Stimulated activated CD4-positive, alpha-beta T cell treated with anti-CD3 and anti-CD28 coated beads, Interleukin-4, amount 100 ng/mL, for 4 hours (primary cell): ENCODE data around the gene MOB3B.
A peak's percentile ranks its signal among the peaks of the same experiment; 100 is the strongest.

Experiments
- DNase-seq, 2 experiments: peaks; one replicate each; pipeline ENCODE4 v3.0.0-alpha.2; 2020

Gene MOB3B

DNA sequence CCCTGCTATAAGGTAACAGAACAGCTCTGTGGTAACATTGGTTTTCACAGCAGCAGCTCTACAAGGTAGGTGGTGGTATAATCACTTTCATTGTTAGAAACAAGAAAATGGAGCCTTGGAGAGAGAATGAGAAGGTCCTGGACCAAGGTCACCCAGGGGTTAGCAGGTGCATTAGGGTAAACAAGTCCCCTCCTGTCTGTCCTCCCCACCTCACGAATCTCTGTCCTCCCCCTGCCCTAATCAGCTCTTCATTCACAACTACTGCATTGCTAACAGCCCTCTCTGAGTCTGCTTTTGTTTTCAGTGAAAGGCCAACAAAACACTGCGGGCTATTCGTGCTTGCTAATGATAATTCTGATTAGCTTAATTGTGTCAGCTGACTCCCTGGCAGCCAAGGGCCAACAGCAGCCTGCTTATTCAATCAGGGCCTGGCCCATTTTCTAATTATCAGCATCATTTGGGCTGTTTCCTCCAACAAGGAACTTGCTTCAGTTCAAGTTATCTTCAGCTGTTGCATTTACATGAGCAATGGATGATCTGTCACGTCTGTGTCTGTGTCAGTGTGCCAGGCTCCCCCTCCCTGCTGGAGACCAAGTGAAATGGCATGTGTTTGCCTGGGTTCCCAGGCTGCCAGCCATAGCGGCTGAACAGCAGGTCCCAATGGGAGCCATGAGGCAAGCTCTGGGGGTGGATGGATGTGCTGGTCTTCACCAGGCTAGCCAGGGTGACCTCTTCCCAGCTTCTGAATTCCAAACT lies 176.0 kb downstream of the MOB3B start:
- no peak for DNase-seq

- no peak for DNase-seq
Measured at GRCh38 chr9:27353166-27353473, 176.5 kb downstream of the MOB3B start.

DNA sequence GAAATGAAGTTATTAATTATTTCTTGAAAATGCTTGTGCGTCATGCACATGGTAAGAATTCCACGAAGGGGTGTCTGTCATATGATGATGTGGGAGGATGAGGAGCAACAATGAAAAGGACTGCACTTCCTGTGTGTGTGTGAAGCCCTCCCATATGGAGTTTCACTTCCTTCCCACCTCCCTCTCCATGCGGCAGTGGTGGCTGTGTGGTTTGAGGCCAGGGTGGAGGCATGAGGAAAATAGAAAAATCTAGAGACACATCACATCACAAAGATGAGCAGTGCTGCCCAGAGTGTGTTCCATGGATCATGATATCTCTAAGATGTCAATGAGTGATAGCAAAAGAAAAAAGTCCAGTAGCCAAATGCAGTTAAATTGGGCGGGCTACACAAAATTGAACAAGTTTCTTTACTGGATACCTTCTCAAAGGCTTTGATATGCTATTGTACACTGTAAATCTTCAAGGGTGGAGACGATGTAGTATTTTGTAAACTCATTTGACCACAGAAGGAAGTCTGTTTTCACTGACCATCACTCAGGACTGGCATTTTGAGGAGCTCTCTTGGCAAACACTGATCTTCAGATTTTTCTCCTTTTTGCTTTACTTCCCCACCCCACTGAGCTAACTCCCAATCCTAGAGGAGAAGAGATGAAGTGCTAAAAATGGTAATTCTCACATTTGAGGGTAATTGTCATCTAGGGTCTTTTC lies 177.0 kb downstream of the MOB3B start:
- no peak for DNase-seq

DNA sequence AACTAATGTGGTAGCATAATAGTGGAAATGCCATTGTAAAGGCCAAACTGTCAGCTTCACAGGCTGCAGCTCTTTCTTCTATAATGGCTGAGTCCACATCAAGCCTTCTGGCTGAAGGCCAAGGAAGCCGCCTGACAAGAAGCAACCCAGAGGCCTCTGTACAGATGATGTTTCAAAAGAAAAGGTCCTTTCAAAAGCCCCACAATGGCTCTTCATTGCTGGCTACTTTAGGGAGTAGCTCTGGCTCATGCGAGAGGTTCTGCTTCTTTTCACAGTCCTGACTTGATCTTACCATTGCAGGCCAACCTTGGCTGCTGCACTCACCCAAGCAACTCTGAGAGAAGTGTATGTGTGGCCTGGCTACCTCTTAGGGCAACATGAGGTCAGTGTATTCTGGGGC lies 178.2 kb downstream of the MOB3B start:
- DNase-seq, result no peak

GRCh38 chr9:27350382-27350976 lies 179.1 kb downstream of the MOB3B start:
- DNase-seq, result no peak

GRCh38 chr9:27349698-27350080 lies 179.9 kb downstream of the MOB3B start:
- DNase-seq, result no peak

DNA sequence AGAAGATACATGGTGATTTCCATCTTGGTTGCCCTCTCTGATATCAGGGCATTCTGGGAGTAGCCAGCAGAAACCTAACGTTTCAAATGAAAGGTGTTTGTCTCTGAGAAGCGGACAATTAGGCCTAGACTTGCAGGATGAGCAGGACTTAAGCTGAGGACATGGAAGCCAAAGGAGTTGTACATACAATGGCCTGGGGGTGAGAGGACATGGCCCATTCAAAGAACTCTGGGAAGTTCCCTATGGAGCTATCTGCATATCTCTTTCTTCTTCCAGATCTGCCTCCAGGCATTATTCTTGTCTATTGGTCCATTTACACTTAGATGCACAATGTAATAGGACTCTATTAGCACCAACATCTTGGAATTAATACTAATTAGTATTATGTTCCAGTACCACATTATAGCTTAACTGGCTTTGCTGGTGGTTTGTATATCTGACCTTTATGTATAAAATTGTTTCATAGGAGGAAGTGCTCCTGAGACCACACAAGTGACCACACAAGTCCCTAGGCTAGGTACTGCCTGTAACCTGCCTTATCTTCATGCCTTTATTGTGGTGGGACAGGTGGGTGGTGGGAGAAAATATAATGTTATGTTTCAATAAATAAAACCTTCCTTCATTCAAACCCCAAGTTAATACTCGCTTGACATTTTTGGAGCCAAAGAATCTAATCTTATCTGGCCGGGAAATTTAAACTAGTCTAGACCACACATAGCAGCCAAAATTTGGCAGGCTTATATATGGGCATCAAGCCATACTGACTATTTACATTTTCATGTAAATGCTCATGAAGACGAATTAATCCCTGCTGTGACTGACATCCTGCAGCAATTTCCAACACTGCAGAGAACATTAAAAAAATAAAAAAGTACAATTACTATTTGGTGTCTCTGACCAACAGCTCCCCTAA lies 180.6 kb downstream of the MOB3B start:
- DNase-seq, result no peak

GRCh38 chr9:27347889-27348288 lies 181.7 kb downstream of the MOB3B start:
- DNase-seq, result no peak

GRCh38 chr9:27344776-27345175 lies 184.8 kb downstream of the MOB3B start:
- no peak for DNase-seq

DNA sequence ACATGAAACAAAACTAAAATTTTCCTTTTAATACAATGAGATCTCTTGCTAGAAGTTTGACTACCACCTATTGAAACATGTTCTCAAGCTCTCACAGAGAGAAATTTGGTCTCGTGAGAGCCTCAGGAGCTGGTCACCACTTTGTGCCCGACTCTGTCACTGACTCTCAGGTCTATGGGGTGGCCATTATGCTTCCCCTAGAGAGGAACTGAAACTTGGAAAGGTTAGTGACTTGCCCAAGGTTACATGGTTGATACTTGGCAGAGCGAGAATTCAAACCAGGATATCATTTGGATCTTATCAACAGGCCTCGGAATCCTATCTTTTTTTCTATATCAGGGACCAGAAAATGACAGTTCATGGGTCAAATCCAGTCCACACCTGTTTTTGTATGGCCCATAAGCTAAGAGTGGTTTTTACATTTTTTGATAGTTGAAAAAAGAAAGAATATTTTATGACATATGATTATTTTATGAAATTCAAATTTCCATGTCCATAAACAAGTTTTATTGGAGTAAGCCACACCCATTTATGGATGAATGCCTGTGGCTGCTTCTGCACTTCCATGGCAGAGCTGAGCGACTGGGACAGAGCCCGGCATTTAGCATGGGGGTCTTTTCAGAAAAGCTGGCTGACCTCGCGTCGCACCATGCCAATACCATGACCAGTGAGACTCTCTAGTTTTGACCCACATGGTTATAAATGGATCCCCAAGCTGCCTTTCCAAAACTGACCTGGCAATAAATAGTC lies 187.9 kb downstream of the MOB3B start:
- DNase-seq, result no peak

DNA sequence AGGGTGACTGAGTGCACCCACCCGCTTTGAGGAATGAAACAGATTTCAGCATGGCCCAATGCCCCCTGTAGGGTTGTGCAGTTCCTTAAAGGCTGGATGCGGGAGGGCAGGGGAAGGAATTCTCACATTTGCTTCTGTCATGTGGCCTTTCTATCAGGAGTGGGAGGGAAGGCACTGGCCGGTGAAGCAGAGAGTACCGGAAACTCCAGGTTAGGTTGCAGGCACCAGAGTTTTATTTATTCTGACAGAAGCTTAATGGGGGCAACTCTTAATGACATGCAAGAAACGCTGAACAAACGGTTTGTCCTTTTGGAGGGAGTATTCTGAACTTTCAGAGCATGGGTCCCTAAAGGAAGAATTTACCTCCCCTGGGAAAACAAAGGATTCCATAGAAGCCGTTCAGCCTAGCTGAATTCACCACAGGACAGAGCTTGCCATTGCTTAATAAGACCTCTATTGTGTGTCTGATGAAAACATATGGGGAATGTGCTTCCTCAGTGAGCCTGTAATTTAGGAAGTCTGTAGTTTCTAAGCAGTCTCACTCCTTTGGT lies 188.6 kb downstream of the MOB3B start:
- no peak for DNase-seq

DNA sequence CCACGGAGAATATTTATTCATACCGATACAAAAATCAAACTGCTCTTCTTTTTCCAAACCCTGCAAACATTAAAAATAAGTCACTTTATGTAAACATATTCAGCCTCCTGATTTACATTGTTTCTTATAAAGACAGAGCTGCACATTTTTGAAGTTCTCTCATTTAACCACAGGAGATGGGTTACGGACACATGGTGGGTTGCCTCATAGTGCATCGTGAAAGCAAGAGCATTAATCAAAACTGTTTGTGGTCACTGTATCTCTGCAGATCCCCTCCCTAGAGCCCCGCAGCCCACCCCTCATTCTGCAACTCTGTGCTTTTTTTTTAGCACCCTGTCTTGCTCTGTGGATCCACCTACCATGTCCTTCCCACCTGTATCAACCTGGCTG lies 189.3 kb downstream of the MOB3B start:
- no peak for DNase-seq

GRCh38 chr9:27339661-27340284 lies 189.8 kb downstream of the MOB3B start:
- DNase-seq, result no peak

DNA sequence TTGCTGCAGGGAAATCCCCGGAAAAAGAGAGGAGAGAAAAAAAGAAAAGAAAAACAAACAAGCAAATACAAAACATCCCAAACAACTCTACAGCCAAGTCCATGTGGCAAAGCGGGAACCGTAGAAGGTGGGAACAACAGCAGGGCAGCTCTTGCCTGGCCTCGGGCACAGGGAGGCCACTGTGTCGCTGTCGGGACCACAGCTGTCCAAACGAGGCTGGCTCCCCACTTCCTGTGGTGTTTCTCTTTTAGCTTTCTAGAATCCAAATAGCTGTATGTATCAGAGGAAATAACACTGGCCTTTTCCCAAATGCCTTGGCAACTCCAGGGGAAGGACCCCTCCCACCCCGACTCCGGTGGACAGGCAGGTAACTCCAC lies 191.1 kb downstream of the MOB3B start:
- DNase-seq, result no peak

- no peak for DNase-seq
Measured at GRCh38 chr9:27337833-27338526, 191.6 kb downstream of the MOB3B start.

DNA sequence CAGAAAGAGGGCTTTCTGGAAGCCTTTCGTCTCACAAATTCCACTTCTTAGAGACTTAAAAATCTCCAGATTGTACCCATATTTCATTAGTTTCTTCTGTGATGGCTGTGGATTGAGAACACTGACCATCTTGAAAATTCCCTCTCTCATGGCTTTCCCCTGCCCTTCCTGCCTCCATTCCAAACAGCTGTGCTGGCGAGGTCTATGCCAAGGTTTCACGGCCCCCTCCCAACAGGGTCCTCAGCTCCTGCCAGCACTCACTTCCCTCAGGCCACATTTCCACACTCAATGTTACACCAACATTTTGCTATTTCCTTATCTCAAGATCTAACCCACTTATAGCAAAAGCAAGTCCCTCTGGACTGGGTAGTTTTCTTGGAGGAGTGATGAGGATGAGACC lies 192.4 kb downstream of the MOB3B start:
- DNase-seq, result no peak

DNA sequence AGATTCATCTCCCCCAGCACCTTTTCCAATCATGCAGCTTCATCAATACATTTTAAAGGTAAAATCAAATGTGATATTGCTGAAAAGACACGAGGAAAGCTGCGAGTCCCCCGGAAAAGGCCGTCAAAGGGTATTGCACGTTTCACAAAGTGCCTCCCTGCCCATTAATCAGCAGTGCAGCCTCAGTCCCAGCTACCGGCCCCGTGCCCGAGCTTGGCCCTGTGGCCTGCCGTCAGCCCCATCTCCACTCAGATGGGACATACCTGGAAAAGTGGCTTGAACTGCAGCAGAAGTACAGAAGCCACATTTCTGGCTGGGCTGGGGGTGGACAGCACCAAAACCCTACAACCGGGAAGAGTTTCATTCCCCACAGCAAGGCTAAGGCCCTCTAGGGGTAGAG lies 192.8 kb downstream of the MOB3B start:
- no peak for DNase-seq

- no peak for DNase-seq
Measured at GRCh38 chr9:27336126-27336525, 193.5 kb downstream of the MOB3B start.

DNA sequence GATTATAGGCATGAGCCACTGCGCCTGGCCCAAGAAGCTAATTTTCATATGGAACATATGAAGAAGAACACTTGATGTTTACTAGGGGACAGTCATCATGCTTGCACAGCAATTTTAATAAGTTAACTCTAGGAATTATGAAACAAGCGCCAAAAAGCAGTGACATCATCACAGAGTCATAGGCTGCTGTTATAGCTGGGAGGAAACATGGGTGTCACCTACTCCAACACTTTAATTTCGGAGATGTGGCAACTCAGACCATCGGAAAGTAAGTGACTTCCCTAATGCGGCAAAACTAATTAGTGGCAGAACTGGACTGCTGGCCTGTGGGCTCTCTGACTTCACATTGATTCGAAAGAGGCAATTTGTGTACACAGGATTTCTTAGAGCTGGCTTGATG lies 194.5 kb downstream of the MOB3B start:
- no peak for DNase-seq

DNA sequence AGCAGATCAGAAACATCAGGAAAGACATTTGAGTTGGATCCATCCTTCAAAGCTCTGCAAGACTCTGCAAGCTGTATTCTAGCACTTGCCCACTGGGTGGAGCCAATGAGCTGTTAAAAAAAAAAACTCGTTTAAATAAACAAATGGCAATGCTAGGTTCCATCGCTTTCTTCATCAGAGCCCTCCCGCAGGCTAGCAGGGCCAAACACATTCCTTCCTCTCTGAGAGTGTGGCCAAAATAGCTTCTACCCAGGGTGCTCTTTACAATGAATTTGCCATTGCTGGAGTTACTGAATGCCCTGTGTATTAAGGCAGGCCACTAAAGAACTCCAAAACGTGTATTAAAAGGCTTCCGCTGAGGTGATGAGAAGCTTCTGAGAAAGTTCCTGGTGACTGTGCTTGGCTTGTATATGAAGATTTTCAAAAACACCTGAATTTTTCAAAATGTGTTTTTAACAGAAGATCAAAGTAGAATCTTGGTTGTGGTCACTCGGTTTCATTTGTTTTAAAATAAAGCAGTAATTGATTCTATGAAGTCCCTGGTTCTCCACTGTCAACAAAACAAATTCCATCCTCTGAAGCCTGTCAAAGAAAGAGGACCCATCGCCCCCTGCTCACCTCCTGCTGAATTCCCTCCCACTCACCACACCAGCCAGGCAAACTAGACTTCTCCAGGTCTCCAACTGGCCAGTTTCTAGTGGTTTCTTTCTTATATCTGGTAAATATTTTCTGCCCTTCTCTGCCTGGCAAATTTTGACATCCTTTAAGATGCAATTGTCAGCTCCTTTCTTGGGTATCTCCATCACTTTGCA lies 196.2 kb downstream of the MOB3B start:
- peak; percentile 7 to 9 for DNase-seq
